Neuron (in vitro differentiated cells): Measurements from ENCODE around the gene FARP1.

Source experiments
- H2AFZ ChIP-seq: one replicate; pipeline ENCODE4 v1.6.1; 2013; ENCODE audit warnings: low read depth, mild to moderate bottlenecking, inconsistent platforms, low read length, moderate library complexity
- H3K27me3 ChIP-seq: one replicate; pipeline ENCODE4 v1.6.1; 2013; ENCODE audit warnings: low read length; ENCODE audit not compliant: insufficient read depth
- H3K36me3 ChIP-seq: one replicate; pipeline ENCODE4 v1.6.1; 2013; ENCODE audit warnings: low read length; ENCODE audit not compliant: insufficient read depth
- H3K4me1 ChIP-seq: one replicate; pipeline ENCODE4 v1.6.1; 2013; ENCODE audit warnings: low read length; ENCODE audit not compliant: insufficient read depth
- H3K4me3 ChIP-seq: 2 replicates; pipeline ENCODE4 v1.5.1; 2013; ENCODE audit warnings: mild to moderate bottlenecking, low read length, moderate library complexity
- H3K9me3 ChIP-seq: one replicate; pipeline ENCODE4 v1.6.1; 2013; ENCODE audit warnings: low read length

The FARP1 gene

GRCh38 chr13:98459171-98459681 is 316.3 kb downstream of the FARP1 start:
- no peak overlapping the region for H3K4me3 ChIP-seq
- peaks cover 4% of the 10 kb centered on the region for H3K9me3 ChIP-seq
- H3K27me3 ChIP-seq, result no peaks in the 10 kb centered on the region
- H2AFZ ChIP-seq, result no peak overlapping the region
- H3K4me1 ChIP-seq, result peaks cover 4% of the 10 kb centered on the region
- peaks cover 76% of the 10 kb centered on the region for H3K36me3 ChIP-seq

GRCh38 chr13:98459721-98460370 is 317.0 kb downstream of the FARP1 start:
- Histone ChIP-seq H3K36me3 (peaks cover 71% of the 10 kb centered on the region), H3K27me3 (no peaks in the 10 kb centered on the region), H3K4me1 (peaks cover 4% of the 10 kb centered on the region), H3K4me3 (no peak overlapping the region), H2AFZ (no peak overlapping the region), H3K9me3 (peaks cover 4% of the 10 kb centered on the region)

DNA sequence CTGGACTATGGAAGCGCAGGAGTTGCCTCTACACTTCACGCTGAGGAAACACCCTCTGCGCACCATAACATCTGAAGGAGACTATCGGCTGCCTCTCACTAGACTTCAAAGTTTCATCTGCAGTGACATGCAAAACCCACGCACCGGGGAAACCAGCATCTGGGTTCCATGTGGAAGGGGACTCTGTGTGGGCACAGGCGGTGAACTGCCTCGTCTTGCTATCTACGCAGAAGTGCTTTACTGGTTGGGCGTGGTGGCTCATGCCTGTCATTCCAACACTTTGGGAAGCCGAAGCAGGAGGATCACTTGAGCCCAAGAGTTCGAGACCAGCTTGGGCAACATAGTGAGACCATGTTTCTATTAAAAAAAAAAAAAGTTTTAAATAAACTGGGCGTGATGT is 317.6 kb downstream of the FARP1 start:
- H3K4me3 ChIP-seq, result no peak overlapping the region
- H2AFZ ChIP-seq, result no peak overlapping the region
- H3K9me3 ChIP-seq, result peaks cover 4% of the 10 kb centered on the region
- H3K36me3 ChIP-seq, result peaks cover 71% of the 10 kb centered on the region
- no peaks in the 10 kb centered on the region for H3K27me3 ChIP-seq
- peaks cover 4% of the 10 kb centered on the region for H3K4me1 ChIP-seq

DNA sequence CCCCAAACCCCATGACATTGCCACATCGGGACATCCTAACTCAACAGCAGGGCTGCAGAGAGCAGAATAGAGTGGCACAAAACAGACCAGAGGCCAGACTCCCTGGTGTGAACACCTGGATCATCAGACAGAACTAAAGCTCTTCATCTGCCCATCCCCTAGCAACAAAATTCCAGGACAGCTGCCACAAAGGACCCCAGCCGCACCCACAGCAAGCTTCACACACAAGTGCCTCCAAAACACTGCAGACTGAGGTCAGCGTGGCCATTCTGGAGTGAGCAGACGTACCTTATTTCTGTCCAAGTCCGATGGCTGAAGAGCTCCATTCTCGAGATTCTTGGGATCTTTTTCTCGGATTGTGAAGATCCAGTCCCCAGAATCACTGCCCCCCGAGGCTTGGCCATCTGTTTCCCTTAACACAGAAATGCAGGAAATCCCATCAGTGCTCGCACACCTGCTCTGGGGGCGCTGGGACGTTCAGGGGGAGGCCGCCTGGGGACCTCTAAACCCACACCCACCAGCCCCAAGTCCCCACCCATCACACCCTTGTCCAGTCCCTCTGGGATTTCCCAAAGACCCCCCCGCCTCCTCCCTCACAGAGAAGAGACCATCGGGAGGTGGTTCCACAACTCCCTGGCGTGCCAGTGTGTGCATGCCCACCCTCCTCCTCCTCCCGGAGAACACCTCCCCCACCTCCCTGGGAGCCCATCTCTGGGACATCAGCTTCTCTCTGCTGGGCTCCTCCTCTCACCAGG is 318.8 kb downstream of the FARP1 start:
- Histone ChIP-seq H2AFZ (no peak overlapping the region), H3K36me3 (peaks cover 68% of the 10 kb centered on the region), H3K4me1 (no peaks in the 10 kb centered on the region), H3K4me3 (no peak overlapping the region), H3K27me3 (no peaks in the 10 kb centered on the region), H3K9me3 (peaks cover 4% of the 10 kb centered on the region)

DNA sequence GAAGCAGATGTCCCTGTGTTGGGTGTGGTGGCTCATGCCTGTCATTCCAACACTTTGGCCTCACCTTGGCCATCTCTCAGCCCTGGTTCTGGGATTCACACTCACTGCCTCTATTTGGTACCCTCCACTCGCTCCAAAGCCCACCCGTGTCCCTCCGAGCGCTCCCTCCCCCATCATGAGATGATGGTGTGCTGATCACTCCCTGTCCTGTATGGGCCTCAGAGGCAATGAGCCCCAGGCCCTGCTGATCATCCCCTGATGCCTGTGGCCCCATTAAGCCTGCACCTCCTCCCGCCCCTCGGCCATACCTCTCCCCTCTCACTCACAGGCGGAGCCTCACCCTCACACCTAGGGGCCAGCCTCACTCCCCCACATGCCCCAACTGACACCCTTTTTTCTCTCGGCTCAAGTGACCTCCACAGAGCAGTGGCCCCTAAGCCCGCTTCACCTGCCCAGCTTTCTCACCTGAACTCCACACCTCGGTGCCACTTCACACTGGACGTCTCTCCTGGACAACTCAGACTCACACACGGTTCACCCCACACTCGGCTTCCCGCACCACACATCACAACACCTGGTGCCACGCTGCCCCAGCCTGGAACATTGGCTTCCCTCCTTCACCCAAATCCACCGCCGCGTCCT is 319.5 kb downstream of the FARP1 start:
- H3K36me3 ChIP-seq, result peaks cover 64% of the 10 kb centered on the region
- no peaks in the 10 kb centered on the region for H3K4me1 ChIP-seq
- no peak overlapping the region for H2AFZ ChIP-seq
- peaks cover 4% of the 10 kb centered on the region for H3K9me3 ChIP-seq
- H3K27me3 ChIP-seq, result no peaks in the 10 kb centered on the region
- no peak overlapping the region for H3K4me3 ChIP-seq

DNA sequence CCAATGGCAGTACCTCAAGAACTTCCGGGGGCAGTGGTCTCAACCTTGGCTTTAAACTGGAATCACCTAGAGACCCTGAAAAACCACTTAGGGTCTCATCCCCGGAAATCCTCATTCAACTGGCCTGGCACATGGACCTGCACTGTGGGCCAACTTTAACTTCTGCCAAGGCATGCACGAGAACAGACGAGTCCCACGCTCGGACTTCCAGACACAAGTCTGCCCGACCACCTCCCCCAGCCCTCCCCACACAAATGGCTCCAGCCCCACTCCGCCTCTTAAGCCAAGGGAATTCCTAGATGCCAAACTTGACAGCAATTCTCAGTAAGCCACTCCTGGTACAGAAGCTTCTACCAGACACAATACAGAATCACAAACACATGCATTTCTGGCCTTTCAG is 320.1 kb downstream of the FARP1 start:
- Histone ChIP-seq H3K4me3 (no peak overlapping the region), H3K9me3 (peaks cover 4% of the 10 kb centered on the region), H3K4me1 (no peaks in the 10 kb centered on the region), H3K36me3 (peaks cover 61% of the 10 kb centered on the region), H3K27me3 (no peaks in the 10 kb centered on the region), H2AFZ (no peak overlapping the region)

DNA sequence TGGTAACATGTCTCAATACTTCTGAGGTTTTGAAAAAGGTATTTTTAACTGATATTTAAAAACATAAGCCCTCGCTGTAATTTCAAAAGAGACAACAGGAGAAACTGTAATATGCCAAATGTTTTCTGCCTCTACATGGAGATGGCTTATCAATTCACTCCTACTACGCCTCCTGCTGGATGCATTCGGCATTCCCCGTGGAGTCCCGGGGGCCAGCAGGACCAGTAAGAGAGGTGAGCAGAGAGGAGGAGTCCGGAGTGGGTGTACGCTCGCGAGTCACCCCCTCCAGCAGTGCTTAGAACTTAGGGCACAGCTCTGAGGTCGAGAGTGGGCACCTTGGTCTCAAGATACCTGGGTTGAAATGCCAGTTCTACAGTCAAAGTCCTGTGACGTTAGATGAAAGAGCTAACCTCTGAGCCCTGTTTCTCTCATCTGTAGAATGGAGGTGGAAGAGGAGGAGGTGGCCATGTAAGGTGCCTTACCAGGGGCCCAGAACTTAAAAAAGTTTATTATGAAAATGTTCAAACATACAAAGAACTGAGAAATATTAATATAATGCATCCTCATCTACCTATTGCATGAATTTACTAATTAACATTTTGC is 323.8 kb downstream of the FARP1 start:
- Histone ChIP-seq H3K4me1 (no peaks in the 10 kb centered on the region), H3K9me3 (peaks cover 4% of the 10 kb centered on the region), H3K27me3 (no peaks in the 10 kb centered on the region), H3K4me3 (no peak overlapping the region), H2AFZ (no peak overlapping the region), H3K36me3 (peaks cover 46% of the 10 kb centered on the region)

- no peak overlapping the region for H2AFZ ChIP-seq
- no peak overlapping the region for H3K4me3 ChIP-seq
- H3K36me3 ChIP-seq, result peaks cover 49% of the 10 kb centered on the region
- H3K27me3 ChIP-seq, result no peaks in the 10 kb centered on the region
- no peaks in the 10 kb centered on the region for H3K4me1 ChIP-seq
- peaks cover 3% of the 10 kb centered on the region for H3K9me3 ChIP-seq
These were observed 324.5 kb downstream of the FARP1 start for GRCh38 chr13:98467263-98467985.

- Histone ChIP-seq H3K4me1 (no peaks in the 10 kb centered on the region), H3K36me3 (peaks cover 44% of the 10 kb centered on the region), H3K27me3 (no peaks in the 10 kb centered on the region), H3K4me3 (no peak overlapping the region), H3K9me3 (no peaks in the 10 kb centered on the region), H2AFZ (no peak overlapping the region)
These were observed 325.5 kb downstream of the FARP1 start for GRCh38 chr13:98468361-98468760.

DNA sequence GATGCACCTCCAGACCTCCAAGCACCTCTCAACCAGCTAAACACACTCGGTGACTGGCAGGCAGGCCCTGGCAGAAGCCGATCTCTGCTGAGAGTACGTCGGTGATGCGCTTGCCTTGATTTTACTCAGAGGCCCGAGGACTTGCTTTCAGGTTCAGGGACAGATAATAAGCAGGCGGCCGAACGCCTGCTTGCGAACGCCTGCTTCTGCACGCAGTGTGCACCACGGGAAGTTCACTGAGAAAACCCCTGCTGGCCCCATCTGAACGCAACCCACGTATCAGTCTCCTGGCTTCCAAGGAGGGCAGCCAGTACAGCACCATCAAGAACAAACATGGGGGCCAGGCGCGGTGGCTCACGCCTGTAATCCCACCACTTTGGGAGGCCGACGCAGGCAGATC is 326.0 kb downstream of the FARP1 start:
- H3K4me3 ChIP-seq, result no peak overlapping the region
- no peaks in the 10 kb centered on the region for H3K27me3 ChIP-seq
- no peaks in the 10 kb centered on the region for H3K4me1 ChIP-seq
- peaks cover 40% of the 10 kb centered on the region for H3K36me3 ChIP-seq
- no peak overlapping the region for H2AFZ ChIP-seq
- no peaks in the 10 kb centered on the region for H3K9me3 ChIP-seq

DNA sequence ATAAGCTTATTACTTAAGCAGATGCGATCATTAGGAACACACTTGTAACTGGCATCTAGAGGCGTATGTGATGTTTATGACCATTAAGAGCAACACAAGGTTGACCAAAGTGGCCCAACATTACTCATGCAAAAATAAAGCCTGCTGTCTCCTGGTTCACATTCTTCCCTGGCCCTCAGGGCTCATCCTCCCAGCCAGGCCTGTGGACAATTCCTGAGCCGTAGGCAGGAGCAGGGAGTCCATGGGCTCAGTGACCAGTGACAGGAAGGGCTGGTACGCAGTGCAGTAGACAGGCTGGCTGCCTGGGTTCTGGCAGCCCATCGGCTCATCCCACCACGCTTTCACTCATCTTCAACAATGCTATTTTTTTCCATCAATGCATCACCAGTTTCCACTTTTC is 328.0 kb downstream of the FARP1 start:
- Histone ChIP-seq H2AFZ (no peak overlapping the region), H3K4me3 (no peak overlapping the region), H3K4me1 (peaks cover 3% of the 10 kb centered on the region), H3K27me3 (no peaks in the 10 kb centered on the region), H3K36me3 (peaks cover 43% of the 10 kb centered on the region), H3K9me3 (no peaks in the 10 kb centered on the region)

GRCh38 chr13:98471934-98472333 is 329.0 kb downstream of the FARP1 start:
- Histone ChIP-seq H3K27me3 (no peaks in the 10 kb centered on the region), H3K4me3 (no peak overlapping the region), H3K4me1 (peaks cover 12% of the 10 kb centered on the region), H3K36me3 (peaks cover 34% of the 10 kb centered on the region), H2AFZ (no peak overlapping the region), H3K9me3 (no peaks in the 10 kb centered on the region)
